Naive thymus-derived CD4-positive, alpha-beta T cell (primary cell): Measurements from ENCODE around the gene TNRC6C. TPM values are rescaled to one million over a fixed set of nuclear protein-coding genes. Genes with fewer than 3 reads are reported as not detected.
A peak's percentile ranks its signal among the peaks of the same experiment; 100 is the strongest.

Source experiments
- ATAC-seq: fragments of 150-1000 bp; cut with Tn5 transposase; 2 replicates; pipeline ENCODE4 v1.10.0; 2021; ENCODE audit warnings: mild to moderate bottlenecking, moderate library complexity
- CTCF ChIA-PET: fragments of 350-600 bp; sonication (Branson Sonifier 250); formaldehyde crosslinking; loops from one replicate; lab custom pipeline; 2021; ENCODE audit warnings: antibody characterized with exemption; lab: Charles Lee
- POLR2A ChIA-PET: fragments of 350-600 bp; sonication (Branson Sonifier 250); formaldehyde crosslinking; loops from one replicate; lab custom pipeline; 2021; ENCODE audit warnings: antibody characterized with exemption, inconsistent platforms; lab: Charles Lee
- DNase-seq, 9 donors: peaks; one replicate each; pipeline versions ENCODE4 v3.0.0 to v3.0.0-alpha.2; 2020 to 2022; ENCODE audit warnings: mixed read lengths in 1 of 9
- H3K27ac ChIP-seq: one replicate; pipeline ENCODE4 v1.7.0; 2013; ENCODE audit warnings: mild to moderate bottlenecking, low read depth, low read length, moderate library complexity
- H3K27me3 ChIP-seq, 2 donors: one replicate each; pipeline ENCODE4 v1.7.0; 2013; ENCODE audit warnings: low read length in 2 of 2, mild to moderate bottlenecking in 2 of 2, moderate library complexity in 2 of 2; ENCODE audit not compliant: control insufficient read depth in 2 of 2, insufficient read depth in 2 of 2
- H3K36me3 ChIP-seq, 3 experiments: 1 replicate in 2 of 3; 2 replicates in 1 of 3; pipeline ENCODE4 v1.7.0; 2013; ENCODE audit warnings: low read length in 3 of 3, mild to moderate bottlenecking in 3 of 3, moderate library complexity in 1 of 3; ENCODE audit not compliant: insufficient read depth in 3 of 3, control insufficient read depth in 2 of 3
- H3K4me1 ChIP-seq, 2 donors: one replicate each; pipeline ENCODE4 v1.7.0; 2013; ENCODE audit warnings: low read length in 2 of 2, mild to moderate bottlenecking in 2 of 2, moderate library complexity in 1 of 2; ENCODE audit not compliant: control insufficient read depth in 2 of 2, insufficient read depth in 2 of 2
- H3K4me3 ChIP-seq: 2 replicates; pipeline ENCODE4 v1.7.0; 2013; ENCODE audit warnings: mild to moderate bottlenecking, low read length
- H3K9me3 ChIP-seq, 3 experiments: 1 replicate in 2 of 3; 2 replicates in 1 of 3; pipeline ENCODE4 v1.7.0; 2013; ENCODE audit warnings: low read length in 3 of 3; ENCODE audit not compliant: control insufficient read depth in 2 of 3
- H3K27ac Mint-ChIP-seq, 9 donors: one replicate each; pipeline ENCODE4 v1.8.0; 2020 to 2022; ENCODE audit warnings: mixed read lengths in 9 of 9, mild to moderate bottlenecking in 8 of 9, moderate library complexity in 5 of 9, inconsistent platforms in 2 of 9
- H3K27me3 Mint-ChIP-seq, 5 donors: one replicate each; pipeline ENCODE4 v1.8.0; 2021 to 2022; ENCODE audit warnings: mixed read lengths in 5 of 5, mild to moderate bottlenecking in 1 of 5
- H3K36me3 Mint-ChIP-seq, 5 donors: one replicate each; pipeline ENCODE4 v1.8.0; 2020 to 2022; ENCODE audit warnings: mixed read lengths in 5 of 5, mild to moderate bottlenecking in 3 of 5, inconsistent platforms in 1 of 5
- H3K4me1 Mint-ChIP-seq, 7 donors: one replicate each; pipeline ENCODE4 v1.8.0; 2020 to 2022; ENCODE audit warnings: mixed read lengths in 7 of 7, mild to moderate bottlenecking in 3 of 7, inconsistent platforms in 1 of 7
- H3K4me3 Mint-ChIP-seq, 10 donors: one replicate each; pipeline ENCODE4 v1.8.0; 2020 to 2022; ENCODE audit warnings: mild to moderate bottlenecking in 10 of 10, mixed read lengths in 10 of 10, moderate library complexity in 6 of 10, inconsistent platforms in 2 of 10
- H3K9me3 Mint-ChIP-seq, 11 donors: one replicate each; pipeline ENCODE4 v1.8.0; 2020 to 2022; ENCODE audit warnings: mixed read lengths in 11 of 11, mild to moderate bottlenecking in 4 of 11, inconsistent platforms in 1 of 11, moderate library complexity in 1 of 11
- intact Hi-C, 2 donors: fragments of 100-400 bp; cut with micrococcal nuclease; formaldehyde crosslinking; loops; one replicate each; pipeline ENCODE4 v1.15.1; 2023
- polyA plus RNA-seq, 2 donors: library from polyadenylated mRNA; unstranded; fragments of 300-500 nt; fragmentation: Illumina TruSeq; gene quantifications; one replicate each; pipeline ENCODE4 v1.2.3, GENCODE V29; 2021
- total RNA-seq, 6 experiments: library from RNA in 5 of 6; stranded (reverse) in 5 of 6; gene quantifications; 1 replicate in 5 of 6; 2 replicates in 1 of 6; pipeline ENCODE4 v1.2.3 and lab custom pipeline; 2021 to 2026

The TNRC6C gene
- total and polyA plus RNA-seq, 7 experiments from 2014 or later = 7.4 to 133 (median 73.4) TPM

- Histone ChIP-seq H3K9me3 (no peaks in the 10 kb centered on the region), H3K4me3 (no peak overlapping the region), H3K36me3 (peaks cover 3 to 24% (median 8%) of the 10 kb centered on the region in 3 experiments), H3K4me1 (peaks cover 11 to 15% of the 10 kb centered on the region in 2 donors), H3K27me3 (no peaks in the 10 kb centered on the region), H3K27ac (no peak overlapping the region)
- Mint-ChIP-seq H3K4me1 (peaks cover 24 to 59% (median 43%) of the 10 kb centered on the region in 7 donors), H3K27me3 (no peaks in the 10 kb centered on the region), H3K9me3 (peaks cover 0 to 2% (median 0%) of the 10 kb centered on the region in 11 donors), H3K27ac (peak overlapping the region in 1 of 9 donors; percentile 42), H3K36me3 (peaks cover 0 to 10% (median 0%) of the 10 kb centered on the region in 5 donors), H3K4me3 (no peak overlapping the region)
- POLR2A ChIA-PET = interaction anchor here (0.6 to 1.7 kb wide), 2 partner anchors 59 to 90 kb away, joined by 3 to 10 read pairs; partner anchors contain the start of gene TNRC6C
- ATAC-seq = no peak
- intact Hi-C loops = no loop called here
- no peak for DNase-seq
- CTCF ChIA-PET = interaction anchor here (0.9 to 1.6 kb wide), 3 partner anchors 39 to 476 kb away, joined by 3 to 4 read pairs (median 3); no protein-coding TSS in a partner anchor
These were observed 58.3 kb downstream of the TNRC6C start for GRCh38 chr17:78016852-78017251.

- peak overlapping the region in 6 of 9 donors; percentile 1 to 89 (median 38) for H3K27ac Mint-ChIP-seq
- H3K36me3 Mint-ChIP-seq = peaks cover 0 to 8% (median 4%) of the 10 kb centered on the region in 5 donors
- ATAC-seq = no peak
- peak in 5 of 9 donors; percentile 20 to 37 (median 26) for DNase-seq
- Histone ChIP-seq H3K4me1 (peaks cover 11 to 15% of the 10 kb centered on the region in 2 donors), H3K4me3 (no peak overlapping the region), H3K27ac (no peak overlapping the region), H3K36me3 (peaks cover 0 to 19% (median 7%) of the 10 kb centered on the region in 3 experiments), H3K9me3 (no peaks in the 10 kb centered on the region), H3K27me3 (no peaks in the 10 kb centered on the region)
- POLR2A ChIA-PET = interaction anchor here (1.2 to 3.2 kb wide), 3 partner anchors 16 to 61 kb away, joined by 3 to 19 read pairs (median 5); partner anchors contain the start of gene TNRC6C
- no peaks in the 10 kb centered on the region for H3K27me3 Mint-ChIP-seq
- intact Hi-C loops = loop anchor here (1.0 kb wide), 3 partner anchors 115 to 232 kb away; no protein-coding TSS in a partner anchor
- H3K4me3 Mint-ChIP-seq = peak overlapping the region in 2 of 10 donors; percentile 7 to 37
- peaks cover 14 to 45% (median 28%) of the 10 kb centered on the region in 7 donors for H3K4me1 Mint-ChIP-seq
- CTCF ChIA-PET = interaction anchor here (0.6 to 2.2 kb wide), 12 partner anchors 10 to 477 kb away, joined by 3 to 13 read pairs (median 4); no protein-coding TSS in a partner anchor
- peaks cover 0 to 2% (median 0%) of the 10 kb centered on the region in 11 donors for H3K9me3 Mint-ChIP-seq
These were observed 61.0 kb downstream of the TNRC6C start for GRCh38 chr17:78019367-78019975.

GRCh38 chr17:78019976-78020716 is 61.6 kb downstream of the TNRC6C start:
- peak overlapping the region in 6 of 10 donors; percentile 6 to 68 (median 44) for H3K4me3 Mint-ChIP-seq
- intact Hi-C loops = loop anchor here (1.0 to 5.0 kb wide), 4 partner anchors 67 to 231 kb away; no protein-coding TSS in a partner anchor

GRCh38 chr17:78020717-78021108 is 62.2 kb downstream of the TNRC6C start:
- ChIA-PET CTCF (interaction anchor here (0.7 to 1.4 kb wide), 7 partner anchors 9 to 566 kb away, joined by 3 to 4 read pairs (median 4); no protein-coding TSS in a partner anchor), POLR2A (interaction anchor here (0.7 to 3.2 kb wide), 5 partner anchors 30 to 655 kb away, joined by 3 to 19 read pairs (median 3); partner anchors contain the start of gene TNRC6C)
- Mint-ChIP-seq H3K4me1 (peaks cover 14 to 49% (median 31%) of the 10 kb centered on the region in 7 donors), H3K27ac (peak overlapping the region in 5 of 9 donors; percentile 61 to 91 (median 69)), H3K4me3 (peak overlapping the region in 1 of 10 donors; percentile 76), H3K36me3 (peaks cover 0 to 9% (median 4%) of the 10 kb centered on the region in 5 donors), H3K27me3 (no peaks in the 10 kb centered on the region), H3K9me3 (peaks cover 0 to 2% (median 0%) of the 10 kb centered on the region in 11 donors)
- Histone ChIP-seq H3K27ac (no peak overlapping the region), H3K4me3 (no peak overlapping the region), H3K9me3 (no peaks in the 10 kb centered on the region), H3K36me3 (peaks cover 0 to 19% (median 7%) of the 10 kb centered on the region in 3 experiments), H3K4me1 (peaks cover 11 to 15% of the 10 kb centered on the region in 2 donors), H3K27me3 (no peaks in the 10 kb centered on the region)
- intact Hi-C loops = loop anchor here in 1 of 2 donors (5.0 kb wide), 1 partner anchor 67 kb away; no protein-coding TSS in a partner anchor
- DNase-seq (no peak), ATAC-seq (no peak)

More at GRCh38 chr17:78019976-78020716, 61.6 kb downstream of the TNRC6C start:
- ChIA-PET CTCF (interaction anchor here (0.7 to 2.2 kb wide), 12 partner anchors 9 to 565 kb away, joined by 3 to 13 read pairs (median 4); no protein-coding TSS in a partner anchor), POLR2A (interaction anchor here (0.7 to 3.2 kb wide), 7 partner anchors 17 to 654 kb away, joined by 3 to 19 read pairs (median 3); partner anchors contain the start of gene TNRC6C)
- H3K4me1 Mint-ChIP-seq = peaks cover 14 to 45% (median 31%) of the 10 kb centered on the region in 7 donors
- H3K27me3 ChIP-seq = no peaks in the 10 kb centered on the region
- peaks cover 11 to 15% of the 10 kb centered on the region in 2 donors for H3K4me1 ChIP-seq
- H3K27ac Mint-ChIP-seq = peak overlapping the region in 5 of 9 donors; percentile 41 to 89 (median 61)
- H3K27ac ChIP-seq = no peak overlapping the region
- no peak for ATAC-seq
- H3K9me3 ChIP-seq = no peaks in the 10 kb centered on the region
- H3K4me3 ChIP-seq = no peak overlapping the region
- peaks cover 0 to 19% (median 7%) of the 10 kb centered on the region in 3 experiments for H3K36me3 ChIP-seq
- H3K9me3 Mint-ChIP-seq = peaks cover 0 to 2% (median 0%) of the 10 kb centered on the region in 11 donors
- no peak for DNase-seq
- H3K36me3 Mint-ChIP-seq = peaks cover 0 to 9% (median 4%) of the 10 kb centered on the region in 5 donors
- H3K27me3 Mint-ChIP-seq = no peaks in the 10 kb centered on the region

GRCh38 chr17:78022425-78022824 is 63.9 kb downstream of the TNRC6C start:
- H3K4me1 ChIP-seq = peaks cover 11 to 15% of the 10 kb centered on the region in 2 donors
- H3K27me3 ChIP-seq = no peaks in the 10 kb centered on the region
- H3K36me3 ChIP-seq = peaks cover 0 to 10% (median 3%) of the 10 kb centered on the region in 3 experiments
- no peak overlapping the region for H3K27ac ChIP-seq
- ATAC-seq (no peak), DNase-seq (no peak)
- Mint-ChIP-seq H3K4me1 (peaks cover 26 to 61% (median 46%) of the 10 kb centered on the region in 7 donors), H3K4me3 (no peak overlapping the region), H3K9me3 (no peaks in the 10 kb centered on the region), H3K36me3 (peaks cover 0 to 14% (median 9%) of the 10 kb centered on the region in 5 donors), H3K27me3 (no peaks in the 10 kb centered on the region), H3K27ac (peak overlapping the region in 1 of 9 donors; percentile 68)
- CTCF ChIA-PET = interaction anchor here (0.6 to 1.7 kb wide), 4 partner anchors 9 to 480 kb away, joined by 3 to 11 read pairs (median 4); no protein-coding TSS in a partner anchor
- H3K4me3 ChIP-seq = no peak overlapping the region
- POLR2A ChIA-PET = interaction anchor here (0.7 kb wide), 1 partner anchor 8 kb away, joined by 3 read pairs; no protein-coding TSS in a partner anchor
- H3K9me3 ChIP-seq = no peaks in the 10 kb centered on the region
- intact Hi-C loops = loop anchor here in 1 of 2 donors (1.0 to 5.0 kb wide), 2 partner anchors 14 to 65 kb away; no protein-coding TSS in a partner anchor
